Measurements from ENCODE around the gene AGFG1.

- TF ChIP-seq CTCF (IDR thresholded peaks at IDR 0.05) (no peak), EZH2 (IDR thresholded peaks at IDR 0.05; ENCODE audit: borderline replicate concordance, insufficient read depth, low read depth, low read length, poor library complexity, severe bottlenecking) (no peak)
These were observed 11.9 kb upstream of the AGFG1 start for GRCh38 chr2:227460070-227460485.

All from B cell (primary cell).